ENCODE measurements around the gene NOS1AP.
A peak's percentile ranks its signal among the peaks of the same experiment; 100 is the strongest.
"Not testable (repeated sequence)": the region's sequence is repeated elsewhere in the genome, so short reads cannot be mapped to it uniquely, and the experiment has no call there.

The NOS1AP gene

GRCh38 chr1:162055062-162055461 is 14.4 kb upstream of the NOS1AP start:
- DNase-seq (ENCODE audit: low read depth) = peak; percentile 81
- no peak overlapping the region for H3K4me3 ChIP-seq (ENCODE audit: low read depth, low read length)

GRCh38 chr1:162056043-162056442 is 13.4 kb upstream of the NOS1AP start:
- H3K4me3 ChIP-seq (ENCODE audit: low read depth, low read length) = no peak overlapping the region
- DNase-seq (ENCODE audit: low read depth) = no peak

- no peak overlapping the region for H3K4me3 ChIP-seq (ENCODE audit: low read depth, low read length)
- DNase-seq (ENCODE audit: low read depth) = no peak
Measured at GRCh38 chr1:162056579-162056978, 12.9 kb upstream of the NOS1AP start.

- H3K4me3 ChIP-seq (ENCODE audit: low read depth, low read length) = no peak overlapping the region
- no peak for DNase-seq (ENCODE audit: low read depth)
Measured at GRCh38 chr1:162059721-162060120, 9.8 kb upstream of the NOS1AP start.

GRCh38 chr1:162060314-162060713 is 9.2 kb upstream of the NOS1AP start:
- no peak overlapping the region for H3K4me3 ChIP-seq (ENCODE audit: low read depth, low read length)
- DNase-seq (ENCODE audit: low read depth) = no peak

GRCh38 chr1:162062542-162063015 is 6.9 kb upstream of the NOS1AP start:
- H3K4me3 ChIP-seq (ENCODE audit: low read depth, low read length) = no peak overlapping the region
- DNase-seq (ENCODE audit: low read depth) = no peak

- no peak for DNase-seq (ENCODE audit: low read depth)
- no peak overlapping the region for H3K4me3 ChIP-seq (ENCODE audit: low read depth, low read length)
Measured at GRCh38 chr1:162065016-162065415, 4.5 kb upstream of the NOS1AP start.

GRCh38 chr1:162066836-162067235 is 2.7 kb upstream of the NOS1AP start:
- not testable (repeated sequence) for H3K4me3 ChIP-seq (ENCODE audit: low read depth, low read length); DNase-seq (ENCODE audit: low read depth)

GRCh38 chr1:162067466-162067865 is 2.0 kb upstream of the NOS1AP start:
- no peak overlapping the region for H3K4me3 ChIP-seq (ENCODE audit: low read depth, low read length)

GRCh38 chr1:162068301-162068700 is 1.2 kb upstream of the NOS1AP start:
- DNase-seq (ENCODE audit: low read depth) = no peak
- no peak overlapping the region for H3K4me3 ChIP-seq (ENCODE audit: low read depth, low read length)

More at GRCh38 chr1:162067466-162067865, 2.0 kb upstream of the NOS1AP start:
- no peak for DNase-seq (ENCODE audit: low read depth)

GRCh38 chr1:162070094-162070748 is 730 bp downstream of the NOS1AP start:
- H3K4me3 ChIP-seq (ENCODE audit: low read depth, low read length) = peak overlapping the region; percentile 55
- no peak for DNase-seq (ENCODE audit: low read depth)

GRCh38 chr1:162070825-162071224 is 1.3 kb downstream of the NOS1AP start:
- DNase-seq (ENCODE audit: low read depth) = no peak
- no peak overlapping the region for H3K4me3 ChIP-seq (ENCODE audit: low read depth, low read length)

- no peak overlapping the region for H3K4me3 ChIP-seq (ENCODE audit: low read depth, low read length)
- DNase-seq (ENCODE audit: low read depth) = no peak
Measured at GRCh38 chr1:162072740-162073139, 3.2 kb downstream of the NOS1AP start.

GRCh38 chr1:162074276-162075005 is 5.0 kb downstream of the NOS1AP start:
- DNase-seq (ENCODE audit: low read depth) = no peak
- H3K4me3 ChIP-seq (ENCODE audit: low read depth, low read length) = no peak overlapping the region

GRCh38 chr1:162075862-162076261 is 6.4 kb downstream of the NOS1AP start:
- DNase-seq (ENCODE audit: low read depth) = no peak

GRCh38 chr1:162077648-162078299 is 8.3 kb downstream of the NOS1AP start:
- DNase-seq (ENCODE audit: low read depth) = no peak
- no peak overlapping the region for H3K4me3 ChIP-seq (ENCODE audit: low read depth, low read length)

More at GRCh38 chr1:162075862-162076261, 6.4 kb downstream of the NOS1AP start:
- H3K4me3 ChIP-seq (ENCODE audit: low read depth, low read length) = no peak overlapping the region

- no peak for DNase-seq (ENCODE audit: low read depth)
- H3K4me3 ChIP-seq (ENCODE audit: low read depth, low read length) = no peak overlapping the region
Measured at GRCh38 chr1:162079030-162079429, 9.5 kb downstream of the NOS1AP start.

GRCh38 chr1:162080472-162081015 is 11.1 kb downstream of the NOS1AP start:
- DNase-seq (ENCODE audit: low read depth) = no peak
- H3K4me3 ChIP-seq (ENCODE audit: low read depth, low read length) = no peak overlapping the region

- H3K4me3 ChIP-seq (ENCODE audit: low read depth, low read length) = no peak overlapping the region
- no peak for DNase-seq (ENCODE audit: low read depth)
Measured at GRCh38 chr1:162081316-162081715, 11.8 kb downstream of the NOS1AP start.

GRCh38 chr1:162082080-162082479 is 12.6 kb downstream of the NOS1AP start:
- not testable (repeated sequence) for H3K4me3 ChIP-seq (ENCODE audit: low read depth, low read length); DNase-seq (ENCODE audit: low read depth)

Measured in skeletal muscle cell (primary cell).